GM19099 (cell line): Measurements from ENCODE around the gene KDF1.
A peak's percentile ranks its signal among the peaks of the same experiment; 100 is the strongest.

Source experiments
- POLR2A ChIP-seq: IDR thresholded peaks from 3 replicates; pipeline ENCODE4 v1.6.1; 2011; ENCODE audit warnings: low read depth; ENCODE audit not compliant: insufficient read length; ENCODE audit errors: extremely low read depth

The KDF1 gene

GRCh38 chr1:26949926-26950319 is 10.3 kb downstream of the KDF1 start:
- TF ChIP-seq POLR2A, result no peak

DNA sequence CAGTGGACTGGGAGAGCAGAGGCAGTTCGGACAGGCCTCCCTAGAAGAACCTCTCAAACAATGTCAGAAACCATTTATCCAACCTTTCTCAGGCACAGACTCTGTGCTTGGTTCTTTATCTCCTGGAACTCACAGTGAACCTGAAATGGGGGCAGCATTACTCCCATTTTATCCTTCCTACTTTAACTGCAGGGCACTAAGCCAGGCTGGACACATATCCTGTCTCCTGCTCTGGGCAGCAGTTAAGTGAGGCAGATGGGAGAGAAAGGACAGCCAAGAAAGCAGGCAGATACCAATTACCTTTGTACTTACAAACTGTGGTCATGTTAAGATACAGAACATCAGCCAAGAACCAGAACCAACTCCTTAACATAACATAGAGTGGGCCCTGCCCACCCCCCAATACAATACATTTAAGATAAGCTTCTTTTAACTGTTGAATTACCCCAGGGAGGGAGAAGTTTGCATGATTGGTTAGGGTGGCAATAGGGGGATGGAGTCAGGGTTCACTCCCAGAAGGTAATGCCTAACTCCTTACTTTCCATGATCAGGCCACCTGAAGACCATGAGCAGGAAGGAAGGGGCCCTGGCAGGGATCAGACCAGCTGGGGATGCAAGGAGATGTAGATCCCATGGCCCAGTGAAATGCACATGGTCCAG is 10.9 kb downstream of the KDF1 start:
- TF ChIP-seq POLR2A, result no peak

DNA sequence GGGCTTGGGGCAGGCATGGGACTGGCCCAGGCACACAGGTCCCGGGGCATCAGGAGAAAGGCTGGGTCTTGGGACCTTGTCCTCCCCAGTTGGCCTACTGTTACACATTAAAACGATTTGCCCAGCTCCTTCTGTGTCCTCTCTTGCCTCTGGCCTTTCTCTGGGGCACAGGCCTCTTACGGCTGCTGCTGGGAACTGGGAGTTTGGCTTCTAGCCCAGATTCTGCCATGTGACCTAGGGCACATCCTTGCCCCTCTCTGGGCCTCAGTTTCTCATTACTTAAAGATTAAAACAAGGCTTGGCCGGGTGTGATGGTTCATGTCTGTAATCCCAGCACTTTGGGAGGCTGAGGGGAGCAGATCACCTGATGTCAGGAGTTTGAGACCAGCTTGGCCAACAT is 14.0 kb downstream of the KDF1 start:
- TF ChIP-seq POLR2A, result no peak

DNA sequence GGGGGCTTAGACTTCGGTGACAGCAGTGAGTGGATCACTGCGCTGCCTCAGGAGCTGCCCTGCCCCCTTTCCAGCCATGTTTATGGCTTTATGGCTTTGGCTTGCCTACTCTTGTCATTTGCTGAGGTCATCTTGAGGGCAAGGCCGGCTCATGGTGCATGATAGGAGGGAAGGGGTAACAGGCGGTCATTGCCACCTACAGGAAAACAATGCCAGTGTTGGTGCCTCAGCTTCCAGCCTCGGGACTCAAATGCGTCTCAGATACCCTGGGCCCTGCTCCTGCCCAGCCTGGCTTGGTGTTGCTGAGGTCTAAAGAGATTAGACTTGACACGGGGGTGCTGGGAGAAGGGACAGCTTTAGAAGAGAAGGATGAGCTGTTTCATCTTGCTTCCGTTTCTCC is 14.5 kb downstream of the KDF1 start:
- no peak for TF ChIP-seq POLR2A

DNA sequence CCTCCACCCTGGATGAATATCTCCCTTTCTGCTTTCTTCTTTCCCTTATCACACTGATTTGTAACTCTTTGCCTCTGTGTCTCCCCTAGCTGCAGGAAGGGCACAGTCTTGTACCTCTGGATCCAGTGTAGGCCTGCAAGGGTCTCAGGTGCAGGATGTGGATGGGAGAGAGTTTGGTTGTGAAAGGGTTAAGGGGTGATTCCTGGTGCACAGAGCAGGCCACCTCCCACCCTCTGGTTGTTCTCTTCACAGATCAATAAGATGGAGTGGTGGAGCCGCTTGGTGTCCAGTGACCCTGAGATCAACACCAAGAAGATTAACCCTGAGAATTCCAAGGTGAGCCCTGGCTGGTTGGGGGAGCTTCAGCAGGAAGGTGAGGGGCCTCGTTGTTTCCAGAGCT is 15.1 kb downstream of the KDF1 start:
- no peak for TF ChIP-seq POLR2A

DNA sequence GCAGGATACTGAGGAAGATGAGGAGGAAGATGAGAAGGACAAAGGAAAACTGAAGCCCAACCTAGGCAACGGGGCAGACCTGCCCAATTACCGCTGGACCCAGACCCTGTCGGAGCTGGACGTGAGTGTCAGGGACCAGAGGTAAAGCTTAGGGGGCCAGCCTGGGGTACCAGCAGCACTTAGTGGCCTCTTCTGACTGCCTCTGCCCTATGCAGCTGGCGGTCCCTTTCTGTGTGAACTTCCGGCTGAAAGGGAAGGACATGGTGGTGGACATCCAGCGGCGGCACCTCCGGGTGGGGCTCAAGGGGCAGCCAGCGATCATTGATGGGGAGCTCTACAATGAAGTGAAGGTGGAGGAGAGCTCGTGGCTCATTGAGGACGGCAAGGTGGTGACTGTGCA is 17.6 kb downstream of the KDF1 start:
- no peak for TF ChIP-seq POLR2A

GRCh38 chr1:26941311-26941710 is 19.0 kb downstream of the KDF1 start:
- TF ChIP-seq POLR2A, result no peak

GRCh38 chr1:26938659-26939025 is 21.6 kb downstream of the KDF1 start:
- TF ChIP-seq POLR2A, result no peak

DNA sequence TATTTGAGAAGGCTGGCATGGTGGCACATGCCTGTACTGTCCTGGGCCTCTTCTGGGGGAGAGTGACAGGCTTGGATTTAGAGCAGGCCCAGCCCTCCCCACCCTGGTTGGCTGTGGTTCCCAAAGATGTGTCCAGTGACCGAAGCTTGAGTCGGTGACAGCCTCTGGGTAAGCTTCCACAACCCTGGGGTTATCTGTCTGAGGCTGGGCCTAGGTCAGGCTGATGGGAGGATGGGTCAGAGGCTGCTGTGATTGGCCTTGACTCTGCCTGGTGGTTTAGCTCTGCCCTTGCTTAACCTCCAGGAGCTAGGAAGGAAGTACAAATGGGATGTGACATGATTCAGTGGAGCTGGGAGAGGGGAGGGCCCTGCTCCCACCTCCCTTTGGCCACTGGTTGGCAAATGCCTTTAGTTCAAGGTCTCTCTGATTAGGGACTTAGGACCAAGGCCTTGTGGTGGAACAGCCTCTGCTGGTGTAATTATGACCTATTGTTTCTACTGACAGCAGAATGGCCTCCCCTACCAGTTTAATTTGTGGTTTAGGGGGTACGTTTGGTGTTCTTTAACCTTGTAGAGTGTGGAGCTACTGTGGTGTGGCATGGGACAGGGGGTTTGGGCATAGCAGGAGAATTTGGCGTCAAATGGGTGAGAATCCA is 22.1 kb downstream of the KDF1 start:
- TF ChIP-seq POLR2A, result no peak

DNA sequence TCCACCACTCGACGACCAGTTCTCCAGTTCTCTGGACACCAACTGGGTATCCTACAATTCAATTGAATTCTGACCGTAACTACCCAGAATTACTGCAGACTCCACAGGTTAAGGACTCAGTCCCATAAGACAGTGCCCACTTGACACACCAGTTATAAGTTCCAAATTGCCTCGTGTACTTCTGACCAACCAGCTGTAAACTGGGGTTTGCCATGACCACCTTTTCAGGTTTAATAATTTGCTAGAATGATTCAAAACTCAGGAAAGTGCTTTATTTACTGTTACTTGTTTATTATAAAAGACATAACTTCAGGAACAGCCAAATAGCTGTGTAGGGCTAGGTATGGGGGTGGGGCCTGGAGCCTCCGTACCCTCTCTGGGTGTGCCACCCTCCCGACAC is 23.4 kb downstream of the KDF1 start:
- no peak for TF ChIP-seq POLR2A

GRCh38 chr1:26932531-26932930 is 27.7 kb downstream of the KDF1 start:
- TF ChIP-seq POLR2A, result no peak

DNA sequence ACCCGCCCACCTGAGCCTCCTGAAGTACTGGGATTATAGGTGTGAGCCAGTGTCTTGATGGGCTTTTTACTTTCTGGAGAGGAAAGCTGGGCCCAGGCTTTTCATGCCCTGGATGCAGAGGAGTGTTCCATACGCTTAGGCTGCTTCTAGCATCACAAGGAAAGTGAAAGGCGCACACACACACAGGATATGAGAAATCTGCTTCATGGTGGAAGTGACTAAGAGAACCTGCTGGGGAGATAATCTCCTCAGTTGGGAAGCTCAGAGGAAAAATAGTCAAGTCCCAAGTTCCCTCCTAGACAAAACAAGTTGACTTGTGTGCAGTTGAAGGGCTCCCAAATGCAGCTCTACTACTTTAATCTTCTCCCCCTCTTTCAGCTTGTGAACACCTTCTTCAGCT is 36.6 kb downstream of the KDF1 start:
- no peak for TF ChIP-seq POLR2A

GRCh38 chr1:26922901-26923300 is 37.4 kb downstream of the KDF1 start:
- TF ChIP-seq POLR2A, result no peak

GRCh38 chr1:26922431-26922729 is 37.9 kb downstream of the KDF1 start:
- TF ChIP-seq POLR2A, result no peak

DNA sequence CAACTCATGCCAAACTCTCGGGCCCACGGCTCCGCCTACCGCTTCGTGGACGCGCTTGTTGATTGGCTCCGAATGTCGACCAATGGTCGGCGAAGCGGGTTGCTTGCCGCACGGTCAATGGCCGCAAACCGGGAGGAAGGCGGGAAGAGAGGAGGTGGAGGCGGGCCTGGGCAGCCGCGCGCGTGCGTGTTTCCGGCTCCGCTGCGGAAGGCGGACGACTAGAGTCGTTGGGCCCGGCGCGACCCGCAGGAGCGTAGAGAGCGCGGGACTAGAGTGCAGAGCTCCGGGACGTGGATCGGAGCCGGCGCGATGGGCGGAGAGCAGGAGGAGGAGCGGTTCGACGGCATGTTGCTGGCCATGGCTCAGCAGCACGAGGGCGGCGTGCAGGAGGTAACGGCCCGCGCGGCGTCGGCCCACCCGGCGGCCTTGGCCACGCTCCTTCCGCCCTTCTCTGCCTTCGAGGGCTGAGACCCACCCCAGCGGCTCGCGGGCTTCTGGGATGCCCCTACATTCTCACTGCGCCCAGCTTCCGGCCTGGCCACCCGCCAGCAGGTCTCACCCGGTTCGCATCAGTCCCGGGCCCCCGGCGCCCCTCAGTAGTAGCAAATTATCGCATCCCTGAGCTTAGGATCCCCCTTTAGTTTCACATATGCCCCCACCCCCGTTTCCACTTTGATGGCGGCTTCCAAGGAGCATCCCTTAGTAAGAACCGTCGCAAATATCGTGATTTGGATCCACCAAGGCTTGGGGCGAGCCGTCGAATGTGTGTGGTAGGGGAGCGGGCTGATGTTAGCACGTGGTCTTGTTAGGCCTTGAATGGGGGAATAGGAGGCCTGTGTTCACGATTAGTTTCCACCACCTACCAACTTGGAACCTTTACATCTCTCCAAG is 38.5 kb downstream of the KDF1 start, which contains the start of gene NUDC:
TSS of gene NUDC (plus strand) at position 204 of the 891 bp plus-strand sequence. CDS start at position 310, 106 bp downstream.
- peak; percentile 87 for TF ChIP-seq POLR2A

DNA sequence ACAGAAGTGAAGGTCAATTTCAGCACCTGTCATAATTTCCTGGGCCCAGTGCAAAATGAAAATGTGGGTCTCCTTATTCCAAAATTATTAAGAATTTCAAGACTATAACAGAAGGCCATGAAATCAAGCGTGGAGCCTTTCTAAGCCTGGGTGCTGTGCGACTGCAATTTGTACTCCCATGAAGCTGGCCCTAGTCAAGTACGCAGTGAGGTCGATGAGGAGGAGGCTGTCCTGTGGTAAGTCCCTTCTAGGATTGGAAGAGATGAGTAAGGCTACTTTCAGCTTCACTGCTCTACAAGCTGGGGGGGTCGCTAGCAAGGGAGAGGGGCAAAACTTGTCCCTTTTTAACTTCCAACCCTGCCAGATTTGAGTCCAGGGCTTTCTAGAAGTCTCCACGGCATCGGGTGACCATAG is 39.1 kb downstream of the KDF1 start:
- TF ChIP-seq POLR2A, result no peak

- TF ChIP-seq POLR2A, result no peak
Measured at GRCh38 chr1:26915204-26915842, 44.9 kb downstream of the KDF1 start.
